ENCODE data around the gene TFAP2E. TPM values are rescaled to one million over a fixed set of nuclear protein-coding genes. Genes with fewer than 3 reads are reported as not detected.
"Not testable (repeated sequence)": the region's sequence is repeated elsewhere in the genome, so short reads cannot be mapped to it uniquely, and the experiment has no call there.

TFAP2E gene
- total RNA-seq, 1 donor from 2014 or later, result 1.9 TPM

DNA sequence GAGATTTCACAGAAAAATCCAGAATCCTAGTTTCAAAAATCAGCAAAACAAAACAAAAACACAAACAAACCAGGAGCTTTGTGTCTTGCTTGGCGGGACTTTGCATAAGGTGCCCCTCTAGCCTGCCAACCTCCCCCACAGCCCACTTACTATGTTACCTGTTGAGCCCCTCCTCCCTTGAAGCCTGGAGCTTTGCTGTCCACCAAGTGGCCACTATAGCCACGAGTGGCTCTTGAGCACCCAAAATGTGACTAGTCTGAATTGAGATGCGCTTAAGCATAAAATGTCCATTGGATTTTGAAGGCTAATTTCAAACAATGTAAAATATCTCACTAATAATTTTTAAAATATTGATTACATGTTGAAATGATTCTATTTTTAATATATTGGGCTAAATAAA lies 12.2 kb downstream of the TFAP2E start:
- Histone ChIP-seq H3K9me3 (no peaks in the 10 kb centered on the region), H3K36me3 (no peaks in the 10 kb centered on the region), H3K27ac (no peak overlapping the region), H3K27me3 (no peaks in the 10 kb centered on the region), H3K4me3 (no peak overlapping the region), H3K4me1 (no peaks in the 10 kb centered on the region)
- intact Hi-C loops (cut with DNase I), result no loop called here
- DNase-seq (peak; percentile 3), ATAC-seq (no peak)
- TF ChIP-seq, protein P1, sequence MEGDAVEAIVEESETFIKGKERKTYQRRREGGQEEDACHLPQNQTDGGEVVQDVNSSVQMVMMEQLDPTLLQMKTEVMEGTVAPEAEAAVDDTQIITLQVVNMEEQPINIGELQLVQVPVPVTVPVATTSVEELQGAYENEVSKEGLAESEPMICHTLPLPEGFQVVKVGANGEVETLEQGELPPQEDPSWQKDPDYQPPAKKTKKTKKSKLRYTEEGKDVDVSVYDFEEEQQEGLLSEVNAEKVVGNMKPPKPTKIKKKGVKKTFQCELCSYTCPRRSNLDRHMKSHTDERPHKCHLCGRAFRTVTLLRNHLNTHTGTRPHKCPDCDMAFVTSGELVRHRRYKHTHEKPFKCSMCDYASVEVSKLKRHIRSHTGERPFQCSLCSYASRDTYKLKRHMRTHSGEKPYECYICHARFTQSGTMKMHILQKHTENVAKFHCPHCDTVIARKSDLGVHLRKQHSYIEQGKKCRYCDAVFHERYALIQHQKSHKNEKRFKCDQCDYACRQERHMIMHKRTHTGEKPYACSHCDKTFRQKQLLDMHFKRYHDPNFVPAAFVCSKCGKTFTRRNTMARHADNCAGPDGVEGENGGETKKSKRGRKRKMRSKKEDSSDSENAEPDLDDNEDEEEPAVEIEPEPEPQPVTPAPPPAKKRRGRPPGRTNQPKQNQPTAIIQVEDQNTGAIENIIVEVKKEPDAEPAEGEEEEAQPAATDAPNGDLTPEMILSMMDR (IDR thresholded peaks at IDR 0.05), result no peak

DNA sequence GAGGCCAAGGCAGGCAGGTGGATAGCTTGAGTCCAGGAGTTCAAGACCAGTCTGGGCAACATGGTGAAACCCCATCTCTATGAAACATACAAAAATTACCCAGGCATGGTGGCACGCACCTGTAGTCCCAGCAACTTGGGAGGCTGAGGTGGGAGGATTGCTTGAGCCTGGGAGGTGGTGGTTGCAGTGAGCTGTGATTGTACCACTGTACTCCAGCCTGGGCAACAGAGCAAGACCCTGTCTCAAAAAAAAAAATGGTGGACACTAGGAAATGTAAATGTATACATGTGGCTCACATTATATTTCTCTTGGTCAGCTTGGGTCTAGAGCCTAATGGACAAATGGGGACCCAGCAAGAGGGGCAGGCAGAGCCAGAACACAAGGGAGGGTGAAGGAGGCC lies 12.7 kb downstream of the TFAP2E start:
- H3K27ac ChIP-seq; H3K4me1 ChIP-seq; intact Hi-C loops (cut with DNase I); H3K4me3 ChIP-seq; ATAC-seq; H3K9me3 ChIP-seq; H3K36me3 ChIP-seq; H3K27me3 ChIP-seq: not testable (repeated sequence)
- peak; percentile 5 for DNase-seq

DNA sequence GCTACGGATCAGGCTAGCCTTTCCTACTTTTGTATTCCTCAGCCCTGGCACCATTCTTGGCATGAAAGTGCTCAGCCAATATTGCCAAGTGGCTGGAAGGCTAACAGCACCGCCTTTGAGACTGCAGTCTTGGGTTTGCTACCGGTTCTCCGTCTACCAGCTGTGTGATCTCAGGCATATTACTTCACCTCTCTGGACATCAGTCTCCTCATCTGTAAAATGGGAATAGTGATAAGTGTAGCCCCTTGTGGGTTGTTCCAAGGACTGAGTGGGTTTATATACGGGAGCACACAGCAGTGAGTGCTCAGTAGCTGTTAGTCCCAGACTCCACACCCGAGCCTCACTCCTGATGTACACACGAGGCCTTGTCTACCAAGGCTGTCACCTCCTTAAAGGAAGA lies 13.7 kb downstream of the TFAP2E start:
- H3K27me3 ChIP-seq, result no peaks in the 10 kb centered on the region
- TF ChIP-seq, protein P1 (IDR thresholded peaks at IDR 0.05), result no peak
- intact Hi-C loops (cut with DNase I), result no loop called here
- no peaks in the 10 kb centered on the region for H3K36me3 ChIP-seq
- no peak for ATAC-seq
- no peak overlapping the region for H3K27ac ChIP-seq
- DNase-seq, result peak; percentile 15
- H3K9me3 ChIP-seq, result no peaks in the 10 kb centered on the region
- H3K4me3 ChIP-seq, result no peak overlapping the region
- H3K4me1 ChIP-seq, result no peaks in the 10 kb centered on the region

DNA sequence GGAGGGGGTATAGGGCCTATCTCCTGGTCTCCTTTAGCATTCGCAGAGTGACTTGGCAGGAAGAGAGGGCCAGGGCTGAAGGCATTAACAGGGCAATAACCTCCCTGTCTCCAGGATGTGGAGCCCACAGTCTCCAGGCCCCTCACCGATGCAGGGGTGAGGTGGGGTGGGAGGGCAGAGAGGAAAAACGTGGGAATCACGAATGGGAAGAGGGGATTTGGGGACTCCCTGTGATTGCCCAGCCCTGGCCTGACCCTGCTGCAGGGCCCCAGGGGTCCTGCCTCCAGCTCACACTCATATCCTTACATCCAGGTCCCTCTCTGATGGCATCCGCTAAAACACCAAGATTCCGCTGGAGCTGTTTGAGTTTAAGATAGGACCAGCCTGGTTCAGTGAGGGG lies 14.6 kb downstream of the TFAP2E start:
- Histone ChIP-seq H3K27ac (no peak overlapping the region), H3K4me1 (no peaks in the 10 kb centered on the region), H3K4me3 (no peak overlapping the region), H3K27me3 (no peaks in the 10 kb centered on the region), H3K9me3 (no peaks in the 10 kb centered on the region), H3K36me3 (no peaks in the 10 kb centered on the region)
- TF ChIP-seq, protein P1 (IDR thresholded peaks at IDR 0.05), result no peak
- intact Hi-C loops (cut with DNase I), result no loop called here
- ATAC-seq (no peak), DNase-seq (peak; percentile 40)

DNA sequence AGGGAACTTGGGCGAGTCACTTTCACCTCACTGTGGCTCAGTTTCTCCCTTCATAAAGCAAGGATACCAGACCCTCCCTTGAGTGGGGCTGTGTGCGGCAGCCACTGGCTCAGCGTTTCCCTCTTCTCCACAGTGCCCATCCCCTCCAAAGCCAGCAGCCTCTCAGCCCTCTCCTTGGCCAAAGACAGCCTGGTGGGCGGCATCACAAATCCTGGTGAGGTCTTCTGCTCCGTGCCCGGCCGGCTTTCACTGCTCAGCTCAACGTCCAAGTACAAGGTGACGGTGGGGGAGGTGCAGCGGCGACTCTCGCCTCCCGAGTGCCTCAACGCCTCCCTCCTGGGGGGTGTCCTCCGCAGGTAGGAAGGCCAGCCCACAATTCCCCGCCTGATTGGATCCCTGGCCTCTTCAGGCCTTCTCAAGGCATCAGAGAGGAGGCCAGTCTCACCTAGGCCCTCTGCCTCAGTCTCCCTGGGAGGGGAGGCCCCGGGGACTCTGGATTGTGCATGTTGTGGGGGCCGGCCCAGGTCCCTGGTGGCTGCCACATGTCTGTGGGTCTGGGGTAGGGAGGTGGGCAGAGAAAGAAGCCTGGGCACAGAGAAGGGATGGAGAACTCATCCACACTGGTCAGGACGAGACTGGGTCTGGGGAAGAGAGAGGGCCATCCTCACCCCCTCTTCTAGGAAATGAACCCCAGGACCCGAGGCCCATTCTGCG lies 15.2 kb downstream of the TFAP2E start:
- H3K4me3 ChIP-seq, result no peak overlapping the region
- no peaks in the 10 kb centered on the region for H3K4me1 ChIP-seq
- H3K36me3 ChIP-seq, result no peaks in the 10 kb centered on the region
- DNase-seq, result peak; percentile 53
- H3K27me3 ChIP-seq, result no peaks in the 10 kb centered on the region
- H3K27ac ChIP-seq, result no peak overlapping the region
- no peak for ATAC-seq
- H3K9me3 ChIP-seq, result no peaks in the 10 kb centered on the region
- intact Hi-C loops (cut with DNase I), result no loop called here
- TF ChIP-seq, protein P1 (IDR thresholded peaks at IDR 0.05), result no peak

DNA sequence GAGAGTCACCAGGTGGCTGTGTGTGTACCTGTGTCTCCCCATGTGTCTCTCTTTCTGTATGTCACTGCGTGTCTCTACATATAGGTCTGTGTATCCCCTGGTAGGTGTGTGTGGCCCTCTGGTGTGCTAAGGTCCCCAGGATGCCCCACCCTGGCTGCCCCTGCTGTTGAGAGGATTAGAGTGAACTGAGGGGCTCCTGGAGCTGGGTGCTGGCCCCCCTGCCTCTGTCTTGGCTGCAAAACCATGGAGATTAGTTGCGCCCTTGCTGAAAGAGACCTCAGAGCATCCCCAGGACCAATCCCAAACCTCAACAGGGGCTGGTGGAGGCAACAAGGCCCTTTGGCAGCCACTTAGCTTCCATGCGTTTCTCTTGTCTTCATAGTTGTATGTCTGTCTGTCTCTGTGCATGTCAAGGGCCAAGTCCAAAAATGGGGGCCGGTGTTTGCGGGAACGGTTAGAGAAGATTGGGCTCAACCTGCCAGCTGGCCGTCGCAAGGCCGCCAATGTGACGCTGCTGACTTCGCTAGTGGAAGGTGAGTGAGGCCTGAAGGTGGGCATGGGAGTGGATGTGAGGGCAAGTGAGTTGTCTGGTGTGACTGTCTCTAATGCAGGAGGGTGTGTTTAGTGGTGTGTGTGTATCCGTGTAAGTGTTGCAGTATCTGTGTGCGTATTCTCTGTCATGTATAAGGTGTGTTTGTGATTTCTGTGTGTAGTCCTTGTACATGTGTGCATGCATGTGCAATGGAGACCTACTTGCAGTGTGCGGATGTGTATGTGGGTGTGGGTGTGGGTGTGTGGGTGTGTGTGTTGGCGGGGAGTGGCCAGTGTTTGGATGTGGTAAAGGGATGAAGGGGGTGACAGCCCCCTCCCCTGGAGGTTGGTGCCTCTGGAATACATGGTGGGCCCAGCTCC lies 16.7 kb downstream of the TFAP2E start:
- DNase-seq (peak; percentile 55), ATAC-seq (no peak)
- H3K27me3 ChIP-seq, result no peaks in the 10 kb centered on the region
- intact Hi-C loops (cut with DNase I), result no loop called here
- no peaks in the 10 kb centered on the region for H3K36me3 ChIP-seq
- H3K4me3 ChIP-seq, result no peak overlapping the region
- H3K27ac ChIP-seq, result no peak overlapping the region
- TF ChIP-seq, protein P1 (IDR thresholded peaks at IDR 0.05), result no peak
- H3K4me1 ChIP-seq, result no peaks in the 10 kb centered on the region
- no peaks in the 10 kb centered on the region for H3K9me3 ChIP-seq

Data from upper lobe of right lung (tissue), 1 donor.